ENCODE measurements around the gene TSPAN3.

DNA sequence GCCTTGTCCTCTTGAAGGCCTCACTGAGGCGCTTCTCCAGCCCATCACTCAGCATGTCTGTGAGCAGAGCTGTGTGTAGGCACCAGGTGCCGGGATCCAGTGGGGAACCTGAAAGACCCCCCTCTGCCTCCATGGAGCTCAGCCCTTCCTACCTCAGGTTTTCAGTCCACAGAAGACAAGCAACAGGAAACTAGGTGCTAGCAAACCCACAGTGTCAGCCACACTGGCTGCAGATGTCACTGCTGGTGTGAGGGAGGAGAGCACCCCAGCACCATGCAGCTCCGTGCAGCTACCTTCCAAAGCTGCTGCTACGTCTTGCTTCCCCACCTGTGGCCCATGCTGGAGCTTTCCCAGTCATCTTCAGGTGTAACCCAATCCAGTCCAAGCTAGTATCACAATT, 58.0 kb downstream of the TSPAN3 start:
- TF ChIP-seq, protein P1, sequence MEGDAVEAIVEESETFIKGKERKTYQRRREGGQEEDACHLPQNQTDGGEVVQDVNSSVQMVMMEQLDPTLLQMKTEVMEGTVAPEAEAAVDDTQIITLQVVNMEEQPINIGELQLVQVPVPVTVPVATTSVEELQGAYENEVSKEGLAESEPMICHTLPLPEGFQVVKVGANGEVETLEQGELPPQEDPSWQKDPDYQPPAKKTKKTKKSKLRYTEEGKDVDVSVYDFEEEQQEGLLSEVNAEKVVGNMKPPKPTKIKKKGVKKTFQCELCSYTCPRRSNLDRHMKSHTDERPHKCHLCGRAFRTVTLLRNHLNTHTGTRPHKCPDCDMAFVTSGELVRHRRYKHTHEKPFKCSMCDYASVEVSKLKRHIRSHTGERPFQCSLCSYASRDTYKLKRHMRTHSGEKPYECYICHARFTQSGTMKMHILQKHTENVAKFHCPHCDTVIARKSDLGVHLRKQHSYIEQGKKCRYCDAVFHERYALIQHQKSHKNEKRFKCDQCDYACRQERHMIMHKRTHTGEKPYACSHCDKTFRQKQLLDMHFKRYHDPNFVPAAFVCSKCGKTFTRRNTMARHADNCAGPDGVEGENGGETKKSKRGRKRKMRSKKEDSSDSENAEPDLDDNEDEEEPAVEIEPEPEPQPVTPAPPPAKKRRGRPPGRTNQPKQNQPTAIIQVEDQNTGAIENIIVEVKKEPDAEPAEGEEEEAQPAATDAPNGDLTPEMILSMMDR (IDR thresholded peaks at IDR 0.05): no peak
- TF ChIP-seq POLR2A (IDR thresholded peaks at IDR 0.05): no peak
